GM23338 (cell line): ENCODE data around the gene C7orf25. TPM values are rescaled to one million over a fixed set of nuclear protein-coding genes. Genes with fewer than 3 reads are reported as not detected.

ENCODE experiments used
- ATAC-seq: fragments of 200-7000 bp; cut with Tn5 transposase; 3 replicates; pipeline ENCODE4 v1.9.1; 2020
- DNase-seq: peaks from one replicate; pipeline ENCODE4 v3.0.0-alpha.2; 2015; ENCODE audit warnings: low spot score
- H2AFZ ChIP-seq: fragments of 200-600 bp; sonication (generic); 2 replicates; pipeline ENCODE4 v1.8.0; 2016; ENCODE audit warnings: antibody characterized with exemption, mild to moderate bottlenecking, moderate library complexity
- H3F3A ChIP-seq: fragments of 200-600 bp; sonication (generic); replicated peaks from 2 replicates; pipeline ENCODE4 v1.8.0; 2017; ENCODE audit warnings: antibody characterized with exemption, mixed run types, low read depth
- H3K27ac ChIP-seq: fragments of 200-600 bp; sonication (generic); 2 replicates; pipeline ENCODE4 v1.6.1; 2016; ENCODE audit warnings: low read depth
- H3K27me3 ChIP-seq: fragments of 200-600 bp; sonication (generic); 2 replicates; pipeline ENCODE4 v1.8.0; 2016; ENCODE audit warnings: mild to moderate bottlenecking, mixed run types, moderate library complexity; ENCODE audit not compliant: insufficient read depth
- H3K36me3 ChIP-seq: fragments of 200-600 bp; sonication (generic); 2 replicates; pipeline ENCODE4 v1.8.0; 2016; ENCODE audit warnings: mild to moderate bottlenecking; ENCODE audit not compliant: insufficient read depth
- H3K4me1 ChIP-seq: fragments of 200-600 bp; sonication (generic); 2 replicates; pipeline ENCODE4 v1.8.0; 2016; ENCODE audit warnings: mild to moderate bottlenecking, moderate library complexity; ENCODE audit not compliant: insufficient read depth
- H3K4me2 ChIP-seq: fragments of 200-600 bp; sonication (generic); 2 replicates; pipeline ENCODE4 v1.7.1; 2017; ENCODE audit warnings: mixed run types
- H3K4me3 ChIP-seq: fragments of 200-600 bp; sonication (generic); 2 replicates; pipeline ENCODE4 v1.6.1; 2016; ENCODE audit warnings: mixed run types
- H3K79me2 ChIP-seq: fragments of 200-600 bp; sonication (generic); replicated peaks from 2 replicates; pipeline ENCODE4 v1.8.0; 2017; ENCODE audit warnings: mild to moderate bottlenecking; ENCODE audit not compliant: insufficient read depth
- H3K9me2 ChIP-seq: fragments of 200-600 bp; sonication (generic); 2 replicates; pipeline ENCODE4 v1.8.0; 2017; ENCODE audit not compliant: insufficient read depth
- H4K20me1 ChIP-seq: fragments of 200-600 bp; sonication (generic); replicated peaks from 2 replicates; pipeline ENCODE4 v1.8.0; 2017; ENCODE audit warnings: mild to moderate bottlenecking; ENCODE audit not compliant: insufficient read depth
- H3K27ac Mint-ChIP-seq: 2 replicates; pipeline ENCODE4 v1.8.0; 2020; ENCODE audit warnings: inconsistent platforms, mild to moderate bottlenecking, moderate library complexity, mixed read lengths
- H3K27me3 Mint-ChIP-seq: 3 replicates; pipeline ENCODE4 v1.8.0; 2022; ENCODE audit warnings: low read depth, mild to moderate bottlenecking, moderate library complexity, mixed read lengths, inconsistent platforms; ENCODE audit not compliant: insufficient read depth, poor library complexity
- H3K36me3 Mint-ChIP-seq: 3 replicates; pipeline ENCODE4 v1.8.0; 2021; ENCODE audit warnings: low read depth, mild to moderate bottlenecking, inconsistent platforms, moderate library complexity, mixed read lengths
- H3K4me1 Mint-ChIP-seq: 3 replicates; pipeline ENCODE4 v1.8.0; 2020; ENCODE audit warnings: mild to moderate bottlenecking, inconsistent platforms, mixed read lengths
- H3K4me3 Mint-ChIP-seq: 3 replicates; pipeline ENCODE4 v1.8.0; 2021; ENCODE audit warnings: moderate library complexity, mild to moderate bottlenecking, inconsistent platforms, mixed read lengths
- H3K9me3 Mint-ChIP-seq: 3 replicates; pipeline ENCODE4 v1.8.0; 2020; ENCODE audit warnings: moderate library complexity, mild to moderate bottlenecking, inconsistent platforms, mixed read lengths
- CREB1 ChIP-seq: fragments of 250-450 bp; sonication (Bioruptor Pico); IDR thresholded peaks from 2 replicates; pipeline ENCODE4 v1.5.0; 2020; ENCODE audit warnings: low read depth, mild to moderate bottlenecking, moderate library complexity
- CTCF ChIP-seq, 2 experiments: fragments of 200-600 bp in 1 of 2; sonication (generic) in 1 of 2; conservative IDR thresholded peaks; 2 replicates each; pipeline versions ENCODE4 v1.5.1 to v1.6.1; 2016 to 2017; ENCODE audit warnings: antibody characterized with exemption in 2 of 2, low read depth in 2 of 2, mild to moderate bottlenecking in 2 of 2, moderate library complexity in 1 of 2
- EZH2 ChIP-seq: fragments of 200-600 bp; sonication (generic); IDR thresholded peaks from one replicate; pipeline ENCODE4 v1.8.0; 2017; ENCODE audit warnings: antibody characterized with exemption, mild to moderate bottlenecking, low read depth; ENCODE audit not compliant: unreplicated experiment
- EZH2phosphoT487 ChIP-seq: fragments of 200-600 bp; sonication (generic); IDR thresholded peaks from one replicate; pipeline ENCODE4 v1.8.1; 2018; ENCODE audit warnings: antibody characterized with exemption; ENCODE audit not compliant: unreplicated experiment
- JUNB ChIP-seq: IDR thresholded peaks from one replicate; pipeline ENCODE4 v1.6.1; 2016; ENCODE audit warnings: antibody characterized with exemption; ENCODE audit not compliant: unreplicated experiment
- NANOG ChIP-seq: IDR thresholded peaks from 2 replicates; pipeline ENCODE4 v1.6.1; 2016; ENCODE audit warnings: antibody characterized with exemption, borderline replicate concordance
- POLR2AphosphoS5 ChIP-seq: IDR thresholded peaks from 2 replicates; pipeline ENCODE4 v1.6.1; 2016; ENCODE audit warnings: antibody characterized with exemption, low read depth
- STAT1 ChIP-seq: IDR thresholded peaks from one replicate; pipeline ENCODE4 v1.6.1; 2016; ENCODE audit warnings: antibody characterized with exemption; ENCODE audit not compliant: unreplicated experiment
- ZNF114 ChIP-seq: fragments of 250-450 bp; sonication (Bioruptor Pico); IDR thresholded peaks from 2 replicates; pipeline ENCODE4 v1.5.0; 2020; ENCODE audit warnings: mild to moderate bottlenecking, moderate library complexity
- ZNF331 ChIP-seq: fragments of 250-450 bp; sonication (Bioruptor Pico); IDR thresholded peaks from 2 replicates; pipeline ENCODE4 v1.5.0; 2020; ENCODE audit warnings: low read depth, mild to moderate bottlenecking, moderate library complexity
- polyA plus RNA-seq: library from polyadenylated mRNA; unstranded; fragments of >200 nt; fragmentation: Nextera tagmentation; extraction: Ambion mirVana; gene quantifications from 2 replicates; pipeline ENCODE4 v1.2.1, GENCODE V29; 2016
- total RNA-seq: library from RNA; depleted of rRNA; stranded (reverse); fragments of >200 nt; shearing (Covaris generic); gene quantifications from 2 replicates; pipeline ENCODE4 v1.2.3, GENCODE V29; 2014

C7orf25 gene
- total and polyA plus RNA-seq, 2 experiments from 2014 or later = 1.7 to 8.7 TPM

GRCh38 chr7:42877862-42878261 lies 34.0 kb downstream of the C7orf25 start (continued):
- TF ChIP-seq ZNF114 (CRISPR knock-in tag) (no peak), POLR2AphosphoS5 (no peak), EZH2phosphoT487 (no peak), ZNF331 (CRISPR knock-in tag) (no peak), NANOG (no peak), EZH2 (no peak), CREB1 (CRISPR knock-in tag) (no peak), STAT1 (no peak)

GRCh38 chr7:42876182-42877068 lies 35.4 kb downstream of the C7orf25 start:
- Histone ChIP-seq H2AFZ (no peak overlapping the region), H3F3A (no peaks in the 10 kb centered on the region), H3K27me3 (no peaks in the 10 kb centered on the region), H3K9me2 (no peaks in the 10 kb centered on the region), H3K4me1 (0 out of 2 replicates have a peak, but pooled peaks cover 6% of the 10 kb centered on the region), H3K36me3 (no peaks in the 10 kb centered on the region), H4K20me1 (no peaks in the 10 kb centered on the region), H3K4me2 (no peak overlapping the region), H3K4me3 (no peak overlapping the region), H3K79me2 (no peaks in the 10 kb centered on the region), H3K27ac (peak overlapping the region; percentile 88)
- ATAC-seq = peak; percentile 77
- H3K4me3 Mint-ChIP-seq = no peak overlapping the region
- peak; percentile 88 for DNase-seq
- H3K4me1 Mint-ChIP-seq = peaks cover 9% of the 10 kb centered on the region; the same call in 2 of the 3 replicates
- H3K27ac Mint-ChIP-seq = peak overlapping the region; percentile 5; the same call in 1 of the 2 replicates
- H3K9me3 Mint-ChIP-seq = peaks cover 32% of the 10 kb centered on the region
- H3K36me3 Mint-ChIP-seq = peaks cover 36% of the 10 kb centered on the region
- TF ChIP-seq CREB1 (CRISPR knock-in tag) (no peak), CTCF (conservative IDR thresholded peaks at IDR 0.05; ENCODE audit: low read depth in 2 of 2) (peak; percentile 82 to 83)
- peaks cover 3% of the 10 kb centered on the region for H3K27me3 Mint-ChIP-seq

- H3K4me1 Mint-ChIP-seq = peaks cover 24% of the 10 kb centered on the region
- Histone ChIP-seq H3K4me3 (no peak overlapping the region), H3K9me2 (peaks cover 22% of the 10 kb centered on the region), H3F3A (peaks cover 8% of the 10 kb centered on the region; the same call in 1 of the 2 replicates), H3K79me2 (no peaks in the 10 kb centered on the region), H4K20me1 (no peaks in the 10 kb centered on the region), H2AFZ (no peak overlapping the region), H3K27me3 (no peaks in the 10 kb centered on the region), H3K4me2 (peak overlapping the region; percentile 27; the same call in 1 of the 2 replicates), H3K36me3 (peaks cover 19% of the 10 kb centered on the region; the same call in 1 of the 2 replicates), H3K27ac (peak overlapping the region; percentile 96), H3K4me1 (peaks cover 16% of the 10 kb centered on the region)
- DNase-seq = no peak
- H3K27me3 Mint-ChIP-seq = peaks cover 14% of the 10 kb centered on the region
- peaks cover 73% of the 10 kb centered on the region for H3K9me3 Mint-ChIP-seq
- peaks cover 78% of the 10 kb centered on the region for H3K36me3 Mint-ChIP-seq
- no peak for ATAC-seq
- no peak overlapping the region for H3K27ac Mint-ChIP-seq
- H3K4me3 Mint-ChIP-seq = no peak overlapping the region
- TF ChIP-seq JUNB = no peak
- TF ChIP-seq EZH2 = no peak
These were observed 42.5 kb downstream of the C7orf25 start for GRCh38 chr7:42869131-42870020.
